Peyer's patch (tissue), 4 donors: Measurements from ENCODE around the gene CDK6. TPM values are rescaled to one million over a fixed set of nuclear protein-coding genes. Genes with fewer than 3 reads are reported as not detected.
"Not testable (repeated sequence)": the region's sequence is repeated elsewhere in the genome, so short reads cannot be mapped to it uniquely, and the experiment has no call there.

ENCODE experiments used
- DNase-seq, 3 donors: peaks; one replicate each; pipeline ENCODE4 v3.0.0-alpha.2; 2017 to 2019
- H3K27ac ChIP-seq, 4 donors: fragments of 200-600 bp; sonication (generic); one replicate each; pipeline ENCODE4 v1.5.1; 2016 to 2019
- H3K27me3 ChIP-seq, 2 donors: fragments of 200-600 bp; sonication (generic); one replicate each; pipeline ENCODE4 v1.5.1; 2019
- H3K36me3 ChIP-seq, 3 donors: fragments of 200-600 bp; sonication (generic); one replicate each; pipeline ENCODE4 v1.5.1; 2016 to 2019
- H3K4me1 ChIP-seq, 4 donors: fragments of 200-600 bp; sonication (generic); one replicate each; pipeline ENCODE4 v1.5.1; 2016 to 2019
- H3K4me3 ChIP-seq, 4 donors: fragments of 200-600 bp; sonication (generic); 1 replicate in 3 of 4; 2 replicates in 1 of 4; pipeline ENCODE4 v1.5.1; 2016 to 2019; ENCODE audit warnings: mild to moderate bottlenecking in 1 of 4
- H3K9me3 ChIP-seq, 4 donors: fragments of 200-600 bp; sonication (generic); one replicate each; pipeline ENCODE4 v1.5.1; 2016 to 2019; ENCODE audit warnings: mild to moderate bottlenecking in 1 of 4
- POLR2A ChIP-seq, 2 donors: fragments of 450-650 bp; IDR thresholded peaks; one replicate each; pipeline ENCODE4 v1.5.1; 2017; ENCODE audit warnings: antibody characterized with exemption in 2 of 2, mild to moderate bottlenecking in 2 of 2, moderate library complexity in 2 of 2
- total RNA-seq, 4 donors: library from RNA; depleted of rRNA; stranded (reverse); fragments of >200 nt; gene quantifications; one replicate each; pipeline ENCODE4 v1.1.0, GENCODE V29; 2016
- TF ChIP-seq, protein P1 (sequence below), 6 experiments: fragments of 450-650 bp in 4 of 6; fragments of 200-600 bp in 2 of 6; sonication (generic) in 1 of 6; IDR thresholded peaks; one replicate each; pipeline ENCODE4 v1.5.1; 2017 to 2019; ENCODE audit warnings: antibody characterized with exemption in 6 of 6, mild to moderate bottlenecking in 3 of 6, moderate library complexity in 1 of 6

Gene CDK6
- 10 to 100 TPM; 25.6 to 75.1 (median 55.4) TPM for total RNA-seq

DNA sequence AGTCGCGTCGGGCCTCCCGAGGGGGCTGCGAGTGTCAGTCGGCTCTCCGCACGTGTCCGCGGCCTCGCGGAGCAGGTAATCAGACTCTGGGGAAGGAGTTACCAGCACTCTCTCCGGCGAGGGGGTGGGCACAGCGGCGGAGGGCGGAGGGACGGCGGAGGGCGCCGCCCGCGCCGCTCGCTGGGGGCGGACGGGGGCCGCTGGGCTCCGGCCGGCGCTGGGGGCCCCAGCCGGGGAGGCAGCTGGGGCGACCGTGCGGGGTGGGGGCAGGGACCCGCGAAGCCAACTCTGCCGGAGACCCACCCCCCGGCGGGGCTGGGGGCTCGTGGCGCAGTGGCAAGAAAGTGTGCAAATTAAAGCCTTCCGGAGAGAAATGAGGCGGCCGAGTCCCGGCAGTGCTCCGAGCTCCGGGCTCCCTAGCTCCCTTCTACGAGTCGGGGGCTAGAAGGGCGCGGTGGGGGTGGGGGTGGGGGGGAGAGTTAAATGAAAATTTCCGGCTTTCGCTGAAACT is at the start of gene CDK6:
Gene CDK6 (minus strand): TSS at position 85 of the 511 bp plus-strand sequence. CDS start 3,250 bp downstream, outside the sequence.
- no peaks in the 10 kb centered on the region for H3K36me3 ChIP-seq
- H3K4me1 ChIP-seq: peaks cover 0 to 11% (median 3%) of the 10 kb centered on the region in 4 donors
- no peaks in the 10 kb centered on the region for H3K27me3 ChIP-seq
- TF ChIP-seq, protein P1, sequence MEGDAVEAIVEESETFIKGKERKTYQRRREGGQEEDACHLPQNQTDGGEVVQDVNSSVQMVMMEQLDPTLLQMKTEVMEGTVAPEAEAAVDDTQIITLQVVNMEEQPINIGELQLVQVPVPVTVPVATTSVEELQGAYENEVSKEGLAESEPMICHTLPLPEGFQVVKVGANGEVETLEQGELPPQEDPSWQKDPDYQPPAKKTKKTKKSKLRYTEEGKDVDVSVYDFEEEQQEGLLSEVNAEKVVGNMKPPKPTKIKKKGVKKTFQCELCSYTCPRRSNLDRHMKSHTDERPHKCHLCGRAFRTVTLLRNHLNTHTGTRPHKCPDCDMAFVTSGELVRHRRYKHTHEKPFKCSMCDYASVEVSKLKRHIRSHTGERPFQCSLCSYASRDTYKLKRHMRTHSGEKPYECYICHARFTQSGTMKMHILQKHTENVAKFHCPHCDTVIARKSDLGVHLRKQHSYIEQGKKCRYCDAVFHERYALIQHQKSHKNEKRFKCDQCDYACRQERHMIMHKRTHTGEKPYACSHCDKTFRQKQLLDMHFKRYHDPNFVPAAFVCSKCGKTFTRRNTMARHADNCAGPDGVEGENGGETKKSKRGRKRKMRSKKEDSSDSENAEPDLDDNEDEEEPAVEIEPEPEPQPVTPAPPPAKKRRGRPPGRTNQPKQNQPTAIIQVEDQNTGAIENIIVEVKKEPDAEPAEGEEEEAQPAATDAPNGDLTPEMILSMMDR (IDR thresholded peaks at IDR 0.05): no peak
- peak in 1 of 2 donors; percentile 32 for TF ChIP-seq POLR2A (IDR thresholded peaks at IDR 0.05)
- no peaks in the 10 kb centered on the region for H3K9me3 ChIP-seq
- H3K4me3 ChIP-seq: peak within 1 kb of the TSS; percentile 76 to 91 (median 78)
- peak within 1 kb of the TSS; percentile 81 to 93 (median 85) for H3K27ac ChIP-seq
- peak; percentile 63 to 83 (median 73) for DNase-seq

DNA sequence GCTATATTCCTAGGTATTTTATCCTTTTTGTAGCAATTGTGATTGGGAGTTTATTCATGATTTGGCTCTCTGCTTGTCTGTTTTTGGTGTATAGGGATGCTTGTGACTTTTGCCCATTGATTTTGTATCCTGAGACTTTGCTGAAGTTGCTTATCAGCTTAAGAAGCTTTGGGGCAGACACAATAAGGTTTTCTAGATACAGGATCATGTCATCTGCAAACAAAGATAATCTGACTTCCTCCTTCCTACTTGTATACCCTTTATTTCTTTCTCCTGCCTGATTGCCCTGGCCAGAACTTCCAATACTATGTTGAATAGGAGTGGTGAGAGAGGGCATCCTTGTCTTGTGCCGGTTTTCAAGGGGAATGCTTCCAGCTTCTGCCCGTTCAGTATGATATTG is 49.7 kb upstream of the CDK6 start:
- not testable (repeated sequence) for DNase-seq, H3K36me3 ChIP-seq, H3K4me1 ChIP-seq, H3K27me3 ChIP-seq, H3K4me3 ChIP-seq, H3K27ac ChIP-seq, H3K9me3 ChIP-seq

DNA sequence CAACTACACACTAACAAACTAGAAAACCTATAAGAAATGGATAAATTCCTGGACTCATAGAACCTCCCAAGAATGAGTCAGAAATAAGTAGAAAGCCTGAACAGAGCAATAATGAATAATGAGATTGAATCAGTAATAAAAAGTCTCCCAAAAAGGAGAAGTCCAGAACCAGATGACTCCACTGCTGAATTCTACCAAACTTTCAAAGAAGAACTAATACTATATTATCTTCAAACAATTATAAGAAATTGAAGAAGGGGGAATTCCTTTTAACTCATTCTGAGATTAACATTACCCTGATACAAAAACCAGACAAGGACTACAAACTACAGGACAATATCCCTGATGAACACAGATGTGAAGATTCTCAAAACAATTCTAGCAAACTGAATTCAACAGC is 47.8 kb upstream of the CDK6 start:
- DNase-seq: no peak
- no peaks in the 10 kb centered on the region for H3K36me3 ChIP-seq
- TF ChIP-seq, protein P1 (IDR thresholded peaks at IDR 0.05): no peak
- no peak for TF ChIP-seq POLR2A (IDR thresholded peaks at IDR 0.05)
- no peaks in the 10 kb centered on the region for H3K27me3 ChIP-seq
- no peaks in the 10 kb centered on the region for H3K9me3 ChIP-seq
- no peaks in the 10 kb centered on the region for H3K4me1 ChIP-seq
- no peak overlapping the region for H3K27ac ChIP-seq
- H3K4me3 ChIP-seq: no peak overlapping the region

DNA sequence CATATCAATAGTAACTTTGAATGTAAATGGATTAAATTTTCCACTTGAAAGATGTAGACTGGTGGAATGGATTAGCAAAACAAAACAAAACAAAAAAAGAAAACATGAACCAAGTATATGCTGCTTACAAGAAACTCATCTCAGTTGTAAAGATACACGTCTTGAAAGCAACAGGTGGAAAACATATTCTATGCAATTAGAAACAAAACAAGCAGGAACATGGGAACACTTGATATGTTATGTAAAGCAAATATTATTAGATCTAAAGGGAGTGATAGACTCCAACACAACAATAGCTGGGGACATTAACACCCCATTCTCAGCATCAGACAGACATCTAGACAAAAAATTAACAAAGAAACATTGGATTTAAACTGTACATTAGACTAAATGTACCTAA is 46.4 kb upstream of the CDK6 start:
- no peaks in the 10 kb centered on the region for H3K36me3 ChIP-seq
- DNase-seq: no peak
- H3K4me1 ChIP-seq: no peaks in the 10 kb centered on the region
- no peaks in the 10 kb centered on the region for H3K9me3 ChIP-seq
- TF ChIP-seq POLR2A (IDR thresholded peaks at IDR 0.05): no peak
- TF ChIP-seq, protein P1 (IDR thresholded peaks at IDR 0.05): no peak
- no peak overlapping the region for H3K27ac ChIP-seq
- no peaks in the 10 kb centered on the region for H3K27me3 ChIP-seq
- H3K4me3 ChIP-seq: no peak overlapping the region

DNA sequence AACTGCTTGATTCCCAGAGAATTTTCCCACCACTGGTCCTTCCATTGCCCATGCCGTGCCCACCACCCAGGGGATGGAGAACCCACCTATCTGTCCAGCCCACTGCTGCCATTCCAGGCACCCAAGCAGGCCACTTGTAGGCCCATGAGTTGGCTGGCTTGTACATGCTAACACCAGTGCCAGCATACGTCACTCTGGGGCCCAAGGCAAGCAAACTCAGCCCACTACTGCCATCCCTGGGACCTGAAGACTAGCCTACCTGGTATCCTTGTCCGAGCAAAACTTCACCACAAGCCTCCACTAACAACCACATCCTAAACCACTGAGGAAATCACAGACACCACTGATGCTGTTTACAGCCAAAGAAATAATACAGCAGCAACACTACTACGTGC is 44.7 kb upstream of the CDK6 start:
- no peak for DNase-seq
- Histone ChIP-seq H3K36me3 (no peaks in the 10 kb centered on the region), H3K9me3 (no peaks in the 10 kb centered on the region), H3K27ac (no peak overlapping the region), H3K27me3 (no peaks in the 10 kb centered on the region), H3K4me1 (no peaks in the 10 kb centered on the region), H3K4me3 (no peak overlapping the region)
- TF ChIP-seq, protein P1 (IDR thresholded peaks at IDR 0.05): no peak
- TF ChIP-seq POLR2A (IDR thresholded peaks at IDR 0.05): no peak

DNA sequence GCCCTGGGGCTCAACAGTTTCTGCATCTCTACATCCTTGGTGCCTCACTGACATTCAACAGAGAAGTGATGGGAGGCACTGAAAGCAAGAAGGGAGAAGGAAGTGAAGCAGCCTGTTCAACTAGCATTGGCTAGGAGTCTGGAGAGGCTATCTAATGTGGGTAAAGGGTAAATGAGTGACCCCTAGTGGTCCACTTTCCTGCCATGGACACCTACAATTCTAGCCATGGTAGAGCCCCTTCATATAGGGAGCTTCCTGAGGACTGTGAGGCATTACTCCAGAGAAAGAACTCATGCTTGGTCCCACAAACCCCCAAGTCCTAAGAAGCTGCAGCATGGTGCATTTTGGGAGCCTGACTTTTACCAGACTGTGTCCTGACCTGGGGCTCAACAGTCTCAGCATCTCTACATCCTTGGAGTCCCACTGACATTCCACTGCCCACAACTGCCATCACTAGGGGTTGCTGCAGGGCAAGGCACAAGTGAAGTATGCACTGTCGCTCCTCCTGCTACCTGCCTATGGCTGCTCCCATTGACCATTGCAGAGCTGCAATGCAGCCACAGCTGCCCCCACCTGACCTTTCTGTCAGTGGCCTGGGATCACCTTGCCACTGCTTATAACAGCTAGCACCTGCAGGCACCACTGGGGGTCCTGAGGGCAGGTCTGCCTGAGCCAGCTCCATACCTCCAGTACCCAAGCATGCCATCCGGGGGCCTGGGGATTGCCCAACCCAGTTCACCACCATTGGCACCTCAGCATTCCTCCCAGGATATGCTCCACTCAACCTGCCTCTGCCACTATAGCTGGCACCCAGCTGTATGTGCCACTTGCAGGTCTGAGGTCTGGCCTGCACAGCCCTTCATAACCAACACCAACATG is 44.1 kb upstream of the CDK6 start:
- no peaks in the 10 kb centered on the region for H3K27me3 ChIP-seq
- TF ChIP-seq, protein P1 (IDR thresholded peaks at IDR 0.05): peak in 2 of 6 experiments; percentile 11 to 34
- no peak for TF ChIP-seq POLR2A (IDR thresholded peaks at IDR 0.05)
- DNase-seq: no peak
- H3K9me3 ChIP-seq: no peaks in the 10 kb centered on the region
- H3K4me1 ChIP-seq: no peaks in the 10 kb centered on the region
- H3K36me3 ChIP-seq: no peaks in the 10 kb centered on the region
- H3K27ac ChIP-seq: no peak overlapping the region
- H3K4me3 ChIP-seq: no peak overlapping the region
